DOHH2 (cell line): Measurements from ENCODE around the gene SRF.

Experiments used
- CTCF ChIP-seq: fragments of 200-600 bp; sonication (generic); IDR thresholded peaks from one replicate; pipeline ENCODE4 v1.5.1; 2014; ENCODE audit warnings: antibody characterized with exemption, mild to moderate bottlenecking, low read depth, low read length; ENCODE audit not compliant: poor library complexity, severe bottlenecking
- EZH2phosphoT487 ChIP-seq: fragments of 200-600 bp; sonication (generic); IDR thresholded peaks from 2 replicates; pipeline ENCODE4 v1.6.1; 2017; ENCODE audit warnings: borderline replicate concordance, mild to moderate bottlenecking, antibody characterized with exemption, low read length, moderate library complexity, mixed read lengths

GRCh38 chr6:43217351-43217750 lies 46.3 kb downstream of the SRF start:
- TF ChIP-seq CTCF (no peak), EZH2phosphoT487 (no peak)
